Uterus (tissue), 4 donors: Measurements from ENCODE around the gene SLC39A7. TPM values are rescaled to one million over a fixed set of nuclear protein-coding genes. Genes with fewer than 3 reads are reported as not detected.

Experiments used
- DNase-seq, 2 donors: peaks; one replicate each; pipeline ENCODE4 v3.0.0-alpha.2; 2019 to 2020
- H3K27ac ChIP-seq, 2 donors: fragments of 200-600 bp; sonication (generic); 1 replicate in 1 of 2; 2 replicates in 1 of 2; pipeline ENCODE4 v1.5.1; 2016 to 2018
- H3K27me3 ChIP-seq, 2 donors: fragments of 200-600 bp; sonication (generic); one replicate each; pipeline ENCODE4 v1.5.1; 2018 to 2019; ENCODE audit warnings: control low read depth in 1 of 2
- H3K36me3 ChIP-seq, 2 donors: fragments of 200-600 bp; sonication (generic); one replicate each; pipeline ENCODE4 v1.5.1; 2019; ENCODE audit warnings: control low read depth in 1 of 2
- H3K4me1 ChIP-seq, 2 donors: fragments of 200-600 bp; sonication (generic); one replicate each; pipeline ENCODE4 v1.5.1; 2018 to 2019; ENCODE audit warnings: control low read depth in 1 of 2
- H3K4me3 ChIP-seq, 2 donors: fragments of 200-600 bp; sonication (generic); 1 replicate in 1 of 2; 2 replicates in 1 of 2; pipeline ENCODE4 v1.5.1; 2018 to 2019; ENCODE audit warnings: mild to moderate bottlenecking in 1 of 2
- H3K9me3 ChIP-seq, 2 donors: fragments of 200-600 bp; sonication (generic); one replicate each; pipeline ENCODE4 v1.5.1; 2019; ENCODE audit warnings: control low read depth in 1 of 2
- POLR2A ChIP-seq, 2 donors: fragments of 450-650 bp; IDR thresholded peaks; one replicate each; pipeline ENCODE4 v1.6.1; 2016; ENCODE audit warnings: antibody characterized with exemption in 2 of 2, mild to moderate bottlenecking in 1 of 2, moderate library complexity in 1 of 2
- intact Hi-C: fragments of 100-400 bp; cut with DNase I; formaldehyde crosslinking; loops from one replicate; pipeline ENCODE4 v1.15.1; 2023; ENCODE audit warnings: low total_unique reads
- total RNA-seq, 4 donors: library from RNA; depleted of rRNA in 3 of 4; stranded (reverse); fragments of >200 nt in 3 of 4; gene quantifications; one replicate each; pipeline versions ENCODE4 v1.1.0 to v1.2.4, GENCODE V29; 2014 to 2023
- TF ChIP-seq, protein P1 (sequence below), 4 experiments: fragments of 200-600 bp in 2 of 4; fragments of 450-650 bp in 2 of 4; sonication (generic) in 2 of 4; IDR thresholded peaks; one replicate each; pipeline ENCODE4 v1.5.1; 2016 to 2019; ENCODE audit warnings: antibody characterized with exemption in 4 of 4, mild to moderate bottlenecking in 2 of 4, moderate library complexity in 1 of 4
- donor health status: DM: yes; HTN: yes; CAD: no.

SLC39A7 gene
- total RNA-seq, 4 donors from 2014 or later, result 53.8 to 87.8 (median 57.5) TPM

- no peak for DNase-seq
- H3K27me3 ChIP-seq, result no peaks in the 10 kb centered on the region
- no peak overlapping the region for H3K27ac ChIP-seq
- intact Hi-C loops, result no loop called here
- TF ChIP-seq, protein P1, sequence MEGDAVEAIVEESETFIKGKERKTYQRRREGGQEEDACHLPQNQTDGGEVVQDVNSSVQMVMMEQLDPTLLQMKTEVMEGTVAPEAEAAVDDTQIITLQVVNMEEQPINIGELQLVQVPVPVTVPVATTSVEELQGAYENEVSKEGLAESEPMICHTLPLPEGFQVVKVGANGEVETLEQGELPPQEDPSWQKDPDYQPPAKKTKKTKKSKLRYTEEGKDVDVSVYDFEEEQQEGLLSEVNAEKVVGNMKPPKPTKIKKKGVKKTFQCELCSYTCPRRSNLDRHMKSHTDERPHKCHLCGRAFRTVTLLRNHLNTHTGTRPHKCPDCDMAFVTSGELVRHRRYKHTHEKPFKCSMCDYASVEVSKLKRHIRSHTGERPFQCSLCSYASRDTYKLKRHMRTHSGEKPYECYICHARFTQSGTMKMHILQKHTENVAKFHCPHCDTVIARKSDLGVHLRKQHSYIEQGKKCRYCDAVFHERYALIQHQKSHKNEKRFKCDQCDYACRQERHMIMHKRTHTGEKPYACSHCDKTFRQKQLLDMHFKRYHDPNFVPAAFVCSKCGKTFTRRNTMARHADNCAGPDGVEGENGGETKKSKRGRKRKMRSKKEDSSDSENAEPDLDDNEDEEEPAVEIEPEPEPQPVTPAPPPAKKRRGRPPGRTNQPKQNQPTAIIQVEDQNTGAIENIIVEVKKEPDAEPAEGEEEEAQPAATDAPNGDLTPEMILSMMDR (IDR thresholded peaks at IDR 0.05), result no peak
- no peak for TF ChIP-seq POLR2A (IDR thresholded peaks at IDR 0.05)
- no peaks in the 10 kb centered on the region for H3K9me3 ChIP-seq
- no peak overlapping the region for H3K4me3 ChIP-seq
- no peaks in the 10 kb centered on the region for H3K36me3 ChIP-seq
- peaks cover 0 to 6% of the 10 kb centered on the region in 2 donors for H3K4me1 ChIP-seq
These were observed 43.7 kb upstream of the SLC39A7 start for GRCh38 chr6:33156964-33157363.

- Histone ChIP-seq H3K4me3 (no peak overlapping the region), H3K4me1 (peaks cover 0 to 6% of the 10 kb centered on the region in 2 donors), H3K36me3 (no peaks in the 10 kb centered on the region), H3K27ac (no peak overlapping the region), H3K9me3 (no peaks in the 10 kb centered on the region), H3K27me3 (no peaks in the 10 kb centered on the region)
- DNase-seq, result no peak
- no peak for TF ChIP-seq POLR2A (IDR thresholded peaks at IDR 0.05)
- TF ChIP-seq, protein P1 (IDR thresholded peaks at IDR 0.05), result no peak
- intact Hi-C loops, result loop anchor here (5.0 kb wide), 1 partner anchor 87 kb away; no protein-coding TSS in a partner anchor
These were observed 40.6 kb upstream of the SLC39A7 start for GRCh38 chr6:33160096-33160495.

GRCh38 chr6:33160728-33161344 is 39.8 kb upstream of the SLC39A7 start:
- TF ChIP-seq, protein P1 (IDR thresholded peaks at IDR 0.05), result no peak
- TF ChIP-seq POLR2A (IDR thresholded peaks at IDR 0.05), result no peak
- intact Hi-C loops, result loop anchor here (5.0 kb wide), 1 partner anchor 86 kb away; no protein-coding TSS in a partner anchor

GRCh38 chr6:33161354-33162331 is 39.0 kb upstream of the SLC39A7 start:
- Histone ChIP-seq H3K4me3 (peak overlapping the region; percentile 40 to 46), H3K4me1 (peaks cover 0 to 6% of the 10 kb centered on the region in 2 donors), H3K27me3 (no peaks in the 10 kb centered on the region), H3K36me3 (no peaks in the 10 kb centered on the region), H3K9me3 (no peaks in the 10 kb centered on the region), H3K27ac (peak overlapping the region in 1 of 2 donors; percentile 47)
- no peak for TF ChIP-seq POLR2A (IDR thresholded peaks at IDR 0.05)
- TF ChIP-seq, protein P1 (IDR thresholded peaks at IDR 0.05), result peak; percentile 90 to 97 (median 92)
- intact Hi-C loops, result loop anchor here (5.0 kb wide), 1 partner anchor 86 kb away; no protein-coding TSS in a partner anchor
- DNase-seq, result peak; percentile 72 to 83

More at GRCh38 chr6:33160728-33161344, 39.8 kb upstream of the SLC39A7 start:
- no peaks in the 10 kb centered on the region for H3K9me3 ChIP-seq
- H3K4me3 ChIP-seq, result no peak overlapping the region
- H3K27me3 ChIP-seq, result no peaks in the 10 kb centered on the region
- no peaks in the 10 kb centered on the region for H3K36me3 ChIP-seq
- peaks cover 0 to 6% of the 10 kb centered on the region in 2 donors for H3K4me1 ChIP-seq
- DNase-seq, result no peak
- H3K27ac ChIP-seq, result no peak overlapping the region
